ENCODE measurements around the gene EFHC1. TPM values are rescaled to one million over a fixed set of nuclear protein-coding genes. Genes with fewer than 3 reads are reported as not detected.
A peak's percentile ranks its signal among the peaks of the same experiment; 100 is the strongest.

The EFHC1 gene
- total and polyA plus RNA-seq, 4 donors: 3.3 to 11.3 (median 6.9) TPM

GRCh38 chr6:52511572-52512151 is 91.5 kb downstream of the EFHC1 start (continued):
- TF ChIP-seq, protein P1, sequence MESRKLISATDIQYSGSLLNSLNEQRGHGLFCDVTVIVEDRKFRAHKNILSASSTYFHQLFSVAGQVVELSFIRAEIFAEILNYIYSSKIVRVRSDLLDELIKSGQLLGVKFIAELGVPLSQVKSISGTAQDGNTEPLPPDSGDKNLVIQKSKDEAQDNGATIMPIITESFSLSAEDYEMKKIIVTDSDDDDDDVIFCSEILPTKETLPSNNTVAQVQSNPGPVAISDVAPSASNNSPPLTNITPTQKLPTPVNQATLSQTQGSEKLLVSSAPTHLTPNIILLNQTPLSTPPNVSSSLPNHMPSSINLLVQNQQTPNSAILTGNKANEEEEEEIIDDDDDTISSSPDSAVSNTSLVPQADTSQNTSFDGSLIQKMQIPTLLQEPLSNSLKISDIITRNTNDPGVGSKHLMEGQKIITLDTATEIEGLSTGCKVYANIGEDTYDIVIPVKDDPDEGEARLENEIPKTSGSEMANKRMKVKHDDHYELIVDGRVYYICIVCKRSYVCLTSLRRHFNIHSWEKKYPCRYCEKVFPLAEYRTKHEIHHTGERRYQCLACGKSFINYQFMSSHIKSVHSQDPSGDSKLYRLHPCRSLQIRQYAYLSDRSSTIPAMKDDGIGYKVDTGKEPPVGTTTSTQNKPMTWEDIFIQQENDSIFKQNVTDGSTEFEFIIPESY (IDR thresholded peaks at IDR 0.05): no peak
- TF ChIP-seq SP1 (IDR thresholded peaks at IDR 0.05) (no peak), HNF4A (conservative IDR thresholded peaks at IDR 0.05) (no peak)

GRCh38 chr6:52512199-52512598 is 92.1 kb downstream of the EFHC1 start:
- Histone ChIP-seq H3K4me3 (ENCODE audit: low read depth in 1 of 3, low read length in 3 of 3) (no peak overlapping the region), H3K27me3 (ENCODE audit: control insufficient read depth in 4 of 4, insufficient read depth in 4 of 4, low read length in 3 of 4) (no peaks in the 10 kb centered on the region), H3K36me3 (ENCODE audit: control insufficient read depth in 4 of 4, insufficient read depth in 3 of 4, low read depth in 1 of 4, low read length in 3 of 4) (peaks cover 7 to 23% (median 16%) of the 10 kb centered on the region in 4 donors), H3K4me1 (ENCODE audit: control insufficient read depth in 4 of 4, insufficient read depth in 4 of 4, low read length in 3 of 4) (peaks cover 0 to 4% (median 3%) of the 10 kb centered on the region in 4 donors), H3K27ac (ENCODE audit: low read depth in 1 of 2, low read length in 2 of 2) (peak overlapping the region; percentile 32 to 42), H3K9ac (ENCODE audit: low read depth in 1 of 2, low read length in 2 of 2) (no peak overlapping the region), H3K9me3 (ENCODE audit: control insufficient read depth in 4 of 4, low read length in 3 of 4) (no peaks in the 10 kb centered on the region)
- 78% methylated on average over 4 of the region's 4 CpGs for WGBS
- no peak for DNase-seq (ENCODE audit: low spot score)
- TF ChIP-seq GABPA (IDR thresholded peaks at IDR 0.05 in 1 of 2, conservative IDR thresholded peaks at IDR 0.05 in 1 of 2) (no peak), NR2F2 (IDR thresholded peaks at IDR 0.05) (peak; percentile 81), JUND (IDR thresholded peaks at IDR 0.05) (peak; percentile 58 to 78), RAD21 (IDR thresholded peaks at IDR 0.05) (peak; percentile 16 to 39), YY1 (IDR thresholded peaks at IDR 0.05) (no peak), ATF3 (IDR thresholded peaks at IDR 0.05) (no peak)
- TF ChIP-seq, protein P1 (IDR thresholded peaks at IDR 0.05): no peak

- H3K4me3 ChIP-seq (ENCODE audit: low read depth in 1 of 3, low read length in 3 of 3): no peak overlapping the region
- no peak overlapping the region for H3K9ac ChIP-seq (ENCODE audit: low read depth in 1 of 2, low read length in 2 of 2)
- no peaks in the 10 kb centered on the region for H3K27me3 ChIP-seq (ENCODE audit: control insufficient read depth in 4 of 4, insufficient read depth in 4 of 4, low read length in 3 of 4)
- WGBS: 83% methylated on average over 2 of the region's 2 CpGs
- no peak overlapping the region for H3K27ac ChIP-seq (ENCODE audit: low read depth in 1 of 2, low read length in 2 of 2)
- no peak for DNase-seq (ENCODE audit: low spot score)
- no peaks in the 10 kb centered on the region for H3K9me3 ChIP-seq (ENCODE audit: control insufficient read depth in 4 of 4, low read length in 3 of 4)
- TF ChIP-seq GABPA (IDR thresholded peaks at IDR 0.05 in 1 of 2, conservative IDR thresholded peaks at IDR 0.05 in 1 of 2): no peak
- peaks cover 3 to 16% (median 9%) of the 10 kb centered on the region in 4 donors for H3K4me1 ChIP-seq (ENCODE audit: control insufficient read depth in 4 of 4, insufficient read depth in 4 of 4, low read length in 3 of 4)
- peaks cover 4 to 17% (median 12%) of the 10 kb centered on the region in 4 donors for H3K36me3 ChIP-seq (ENCODE audit: control insufficient read depth in 4 of 4, insufficient read depth in 3 of 4, low read depth in 1 of 4, low read length in 3 of 4)
These were observed 93.3 kb downstream of the EFHC1 start for GRCh38 chr6:52513464-52513863.

- Histone ChIP-seq H3K9me3 (ENCODE audit: control insufficient read depth in 4 of 4, low read length in 3 of 4) (no peaks in the 10 kb centered on the region), H3K9ac (ENCODE audit: low read depth in 1 of 2, low read length in 2 of 2) (no peak overlapping the region), H3K27me3 (ENCODE audit: control insufficient read depth in 4 of 4, insufficient read depth in 4 of 4, low read length in 3 of 4) (no peaks in the 10 kb centered on the region), H3K4me1 (ENCODE audit: control insufficient read depth in 4 of 4, insufficient read depth in 4 of 4, low read length in 3 of 4) (peaks cover 3 to 20% (median 11%) of the 10 kb centered on the region in 4 donors), H3K36me3 (ENCODE audit: control insufficient read depth in 4 of 4, insufficient read depth in 3 of 4, low read depth in 1 of 4, low read length in 3 of 4) (peaks cover 3 to 17% (median 11%) of the 10 kb centered on the region in 4 donors), H3K4me3 (ENCODE audit: low read depth in 1 of 3, low read length in 3 of 3) (no peak overlapping the region), H3K27ac (ENCODE audit: low read depth in 1 of 2, low read length in 2 of 2) (no peak overlapping the region)
- DNase-seq (ENCODE audit: low spot score): no peak
- TF ChIP-seq SP1 (IDR thresholded peaks at IDR 0.05) (peak; percentile 22), FOXA2 (IDR thresholded peaks at IDR 0.05) (no peak), FOXA1 (IDR thresholded peaks at IDR 0.05) (no peak), TAF1 (conservative IDR thresholded peaks at IDR 0.05) (peak; percentile 21), HNF4G (IDR thresholded peaks at IDR 0.05) (peak; percentile 19), RAD21 (IDR thresholded peaks at IDR 0.05) (no peak), HNF4A (conservative IDR thresholded peaks at IDR 0.05) (peak; percentile 59 to 73)
- 89% methylated on average over 4 of the region's 4 CpGs for WGBS
These were observed 93.8 kb downstream of the EFHC1 start for GRCh38 chr6:52513896-52514295.
